Middle frontal gyrus (tissue), 1 donor: Measurements from ENCODE around the gene PPFIA4.

Source experiments
- DNase-seq: peaks from one replicate; pipeline ENCODE4 v3.0.0-alpha.2; 2015; ENCODE audit warnings: low spot score; ENCODE audit errors: extremely low spot score

PPFIA4 gene

DNA sequence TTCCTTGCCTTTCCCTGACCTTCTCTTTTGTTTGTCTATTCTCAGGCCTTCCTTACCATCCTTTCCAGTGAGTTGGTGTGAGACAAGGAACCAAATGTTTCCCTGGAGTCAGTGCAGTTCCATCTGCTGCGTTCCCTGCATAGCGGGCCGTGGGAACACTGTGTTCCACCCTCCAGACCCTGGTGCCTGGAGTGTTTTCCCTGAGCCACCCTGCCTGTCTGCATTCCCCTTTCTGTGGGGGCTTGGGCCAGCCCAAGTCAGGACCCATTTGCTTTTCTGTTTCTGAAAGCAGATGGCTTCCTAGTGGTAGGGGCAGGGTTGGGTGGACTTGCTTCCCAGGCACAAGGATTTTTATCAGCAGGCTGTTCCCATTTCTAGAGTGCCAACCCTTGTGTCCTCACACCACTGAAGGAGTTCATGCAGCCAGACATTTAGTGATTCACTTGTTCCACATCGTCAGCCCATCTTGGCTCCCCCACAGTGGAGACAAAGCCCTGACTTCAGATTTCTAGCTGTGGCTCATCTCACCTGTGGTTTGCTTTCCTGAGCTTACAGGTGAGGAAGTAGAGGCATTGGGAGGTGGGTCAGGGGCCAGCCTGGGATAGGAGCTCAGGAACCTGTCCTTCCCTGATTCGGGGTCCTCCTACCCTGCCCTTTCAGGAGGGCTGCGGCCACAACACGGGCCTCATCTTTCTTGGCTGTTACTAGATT lies 73.7 kb downstream of the PPFIA4 start:
- no peak for DNase-seq

DNA sequence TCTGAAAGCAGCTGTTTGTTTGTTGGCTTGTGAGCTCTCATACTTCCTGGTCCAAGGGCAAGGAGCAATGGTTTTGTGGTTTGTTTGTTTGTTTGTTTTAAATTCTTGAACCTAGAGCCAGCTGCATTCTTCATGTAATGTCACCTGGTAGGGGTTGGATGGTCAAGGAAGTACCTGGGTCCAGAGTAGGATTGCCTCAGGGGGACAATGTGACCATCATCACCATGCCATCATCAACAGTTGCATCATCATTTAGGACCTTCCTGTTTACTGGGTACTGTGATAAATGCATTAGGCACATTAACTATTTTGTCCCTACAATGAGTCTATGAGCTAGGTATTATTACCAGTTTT lies 74.2 kb downstream of the PPFIA4 start:
- no peak for DNase-seq

DNA sequence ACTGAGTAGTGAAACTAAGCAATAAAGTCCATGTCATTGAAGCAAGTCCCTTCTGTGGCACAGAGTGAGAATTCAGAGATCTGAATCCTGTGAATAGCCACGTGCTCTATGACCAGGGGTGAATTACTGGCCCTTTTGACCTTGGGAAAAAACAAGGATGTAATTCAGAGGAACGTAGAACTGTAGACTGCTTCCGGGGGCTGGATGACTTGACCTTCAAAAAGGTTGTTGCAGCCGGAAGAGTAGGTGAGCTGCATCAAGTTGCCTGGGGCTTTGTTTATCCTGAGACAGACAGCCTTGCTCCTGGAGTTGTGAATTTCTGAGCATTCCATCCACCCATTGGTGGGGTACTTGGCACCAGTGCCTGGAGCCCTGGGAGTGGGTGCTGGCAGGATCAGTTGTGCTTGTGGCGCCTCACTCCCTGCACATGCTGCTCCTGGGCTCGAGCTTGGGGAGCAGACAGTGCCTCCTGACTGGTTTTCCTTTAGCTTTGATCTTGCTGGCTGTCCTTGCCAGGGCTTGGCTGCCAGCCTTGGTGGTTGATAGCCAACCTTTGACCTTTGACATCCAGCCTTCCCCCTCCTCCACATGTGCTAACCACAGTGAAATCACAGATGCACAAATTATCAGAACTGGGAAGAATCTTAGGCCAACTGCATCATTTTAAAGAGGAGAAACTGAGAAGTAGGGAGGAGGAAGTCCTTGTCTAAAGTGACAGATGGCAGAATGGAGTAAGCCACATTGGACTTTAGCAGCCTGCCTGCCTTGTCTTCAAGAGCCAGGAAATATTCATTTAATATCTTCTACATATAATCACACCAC lies 75.7 kb downstream of the PPFIA4 start:
- no peak for DNase-seq

GRCh38 chr1:203103216-203103615 lies 76.9 kb downstream of the PPFIA4 start:
- no peak for DNase-seq

DNA sequence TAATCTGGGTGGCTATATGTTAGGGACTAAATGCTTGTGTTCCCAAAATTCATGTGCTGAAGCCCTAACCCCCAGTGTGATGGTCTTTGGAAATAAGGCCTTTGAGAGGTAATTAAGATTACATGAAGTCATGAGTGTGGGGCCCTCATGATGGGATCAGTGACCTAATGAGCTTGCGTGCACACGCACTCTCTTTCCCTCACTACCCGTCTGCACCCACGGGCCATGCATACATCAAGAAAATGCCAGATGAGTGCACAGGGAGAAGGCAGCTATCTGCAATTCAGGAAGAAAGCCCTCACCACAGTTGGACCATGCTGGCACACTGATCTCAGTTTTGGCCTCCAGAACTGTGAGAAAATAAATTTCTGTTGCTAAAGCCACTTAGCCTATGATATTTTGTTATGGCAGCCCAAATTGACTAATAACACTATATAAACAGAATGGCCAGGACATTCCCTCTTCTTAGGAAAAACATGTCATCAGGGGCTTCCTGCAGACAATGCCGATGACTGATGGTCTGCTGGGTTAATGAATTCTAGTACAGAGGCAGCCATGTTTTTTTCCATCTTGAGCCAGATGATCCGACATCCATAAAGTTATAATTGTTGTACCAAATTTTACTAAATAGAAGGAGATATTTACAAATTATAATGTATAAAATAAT lies 77.7 kb downstream of the PPFIA4 start:
- no peak for DNase-seq

GRCh38 chr1:203104789-203105390 lies 78.6 kb downstream of the PPFIA4 start:
- DNase-seq, result no peak

GRCh38 chr1:203112475-203112874 lies 86.2 kb downstream of the PPFIA4 start:
- DNase-seq, result no peak

DNA sequence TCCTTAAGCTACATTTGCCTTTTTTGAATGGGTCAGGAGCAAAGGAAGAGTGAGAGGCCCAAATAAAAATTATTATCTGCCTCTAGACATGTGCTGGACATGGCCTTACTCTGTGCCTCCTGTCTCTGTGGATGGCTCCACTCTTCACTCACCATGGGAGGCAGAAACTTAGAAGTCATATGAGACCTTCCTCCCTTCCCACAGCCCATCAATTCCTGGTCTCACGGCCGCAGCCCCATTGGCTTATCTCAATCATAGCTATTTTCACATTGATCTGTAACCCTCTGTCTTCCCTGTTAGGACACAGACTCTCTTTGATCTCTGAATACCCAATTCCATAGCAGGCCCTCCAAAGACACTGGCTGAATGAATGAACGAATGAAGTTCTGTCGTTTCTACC lies 87.0 kb downstream of the PPFIA4 start:
- DNase-seq, result no peak

DNA sequence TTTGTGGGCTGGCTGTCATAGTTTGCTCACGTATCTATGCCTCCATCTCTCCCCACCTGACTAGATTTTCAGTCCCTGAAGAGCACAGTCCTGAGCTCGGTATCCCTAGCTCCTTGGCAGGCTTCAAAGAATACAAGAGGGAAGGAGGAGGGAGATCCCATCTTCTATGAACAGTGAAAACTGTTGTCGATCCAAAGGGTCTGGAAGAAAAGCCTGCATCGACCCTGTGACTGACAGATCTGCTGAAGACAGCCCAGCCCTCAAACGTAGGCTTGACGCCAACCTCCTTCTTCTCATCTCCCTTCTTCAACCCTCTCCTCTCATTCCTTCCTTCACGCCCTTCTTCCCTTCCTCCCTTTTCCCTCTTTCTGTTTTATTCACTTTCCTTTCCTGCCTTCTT lies 87.9 kb downstream of the PPFIA4 start:
- DNase-seq, result no peak

DNA sequence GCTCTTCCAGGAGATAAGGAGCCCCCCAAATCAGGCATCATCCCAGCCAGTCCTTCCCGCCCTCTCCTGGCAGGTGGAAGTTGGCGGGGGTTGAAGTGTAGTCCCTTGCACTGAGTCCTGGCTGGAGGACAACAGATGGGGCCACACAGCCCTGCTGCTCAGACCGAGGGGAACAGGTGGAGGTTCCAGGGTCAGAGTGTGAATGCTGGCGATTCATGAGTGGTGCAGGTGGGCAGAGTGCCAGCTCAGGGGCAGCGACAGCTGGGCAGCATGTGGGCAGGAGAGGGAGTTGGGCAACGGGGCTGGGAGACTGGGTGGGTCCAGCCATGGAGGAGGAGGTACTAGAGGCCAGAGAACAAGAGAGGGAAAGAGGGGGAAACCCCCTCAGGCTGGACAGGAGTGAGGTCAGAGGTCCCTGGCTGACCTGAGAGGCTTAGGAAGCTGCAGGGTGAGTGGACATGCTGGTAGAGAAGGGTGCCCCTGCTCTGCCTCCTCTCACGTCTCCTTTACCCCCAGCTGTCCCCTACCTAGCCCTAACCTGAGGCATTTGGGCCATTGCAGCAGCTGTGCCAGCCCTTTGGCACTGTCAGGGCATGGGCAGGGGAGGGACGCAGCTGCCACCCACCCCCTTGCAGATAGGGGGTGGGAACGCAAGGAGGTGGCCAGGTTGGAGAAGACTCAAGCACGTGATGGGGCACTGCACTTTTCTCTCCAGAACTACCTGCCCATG lies 90.0 kb downstream of the PPFIA4 start:
- no peak for DNase-seq

DNA sequence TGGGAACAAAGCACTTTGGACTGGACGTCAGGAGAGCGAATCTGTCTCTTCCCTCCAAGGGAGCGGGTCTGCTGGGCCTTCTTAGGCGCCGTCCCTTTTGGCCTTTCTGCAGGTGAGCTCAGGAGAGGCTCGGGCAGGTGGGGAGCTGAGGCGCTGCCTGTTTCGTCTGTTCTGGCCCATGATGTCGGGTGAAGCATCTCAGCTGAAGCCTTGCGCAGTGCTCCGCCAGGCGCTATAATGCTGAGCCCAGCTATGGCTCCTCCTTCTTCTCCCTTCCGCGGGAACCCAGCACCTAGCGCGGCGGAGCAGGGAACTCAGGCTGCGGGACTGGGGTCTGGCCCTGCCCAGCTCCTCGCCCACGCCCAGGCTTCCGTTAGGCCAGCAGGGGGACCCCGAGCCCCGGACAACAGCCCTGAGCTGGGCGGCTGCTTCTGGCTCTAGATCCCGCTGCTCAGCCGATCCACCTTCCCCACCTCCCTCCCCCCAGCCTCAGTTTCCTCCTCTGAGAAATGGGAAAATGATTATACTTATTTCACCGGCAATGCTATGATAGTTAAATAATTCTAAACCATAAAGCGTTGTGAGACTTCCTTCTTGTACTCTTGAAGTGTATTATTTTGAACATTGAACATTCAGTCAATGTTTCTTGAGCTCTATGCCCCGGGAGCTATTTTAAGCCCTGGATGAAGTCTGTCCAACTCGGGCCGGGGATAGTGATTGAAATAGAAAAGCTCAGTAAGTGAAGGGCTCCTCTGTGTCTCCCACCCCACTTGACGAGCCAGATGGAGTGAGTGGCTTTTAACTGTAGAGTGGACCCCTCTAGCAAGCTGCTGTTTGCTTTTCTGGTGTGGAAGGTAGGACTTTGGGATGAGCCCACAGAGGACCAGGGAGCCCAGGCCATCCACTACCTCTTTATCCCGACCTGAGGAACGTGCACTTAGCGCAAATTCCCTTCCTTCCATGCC lies 91.6 kb downstream of the PPFIA4 start:
- DNase-seq, result no peak

- no peak for DNase-seq
Observed at GRCh38 chr1:203120325-203121153, 94.2 kb downstream of the PPFIA4 start.

DNA sequence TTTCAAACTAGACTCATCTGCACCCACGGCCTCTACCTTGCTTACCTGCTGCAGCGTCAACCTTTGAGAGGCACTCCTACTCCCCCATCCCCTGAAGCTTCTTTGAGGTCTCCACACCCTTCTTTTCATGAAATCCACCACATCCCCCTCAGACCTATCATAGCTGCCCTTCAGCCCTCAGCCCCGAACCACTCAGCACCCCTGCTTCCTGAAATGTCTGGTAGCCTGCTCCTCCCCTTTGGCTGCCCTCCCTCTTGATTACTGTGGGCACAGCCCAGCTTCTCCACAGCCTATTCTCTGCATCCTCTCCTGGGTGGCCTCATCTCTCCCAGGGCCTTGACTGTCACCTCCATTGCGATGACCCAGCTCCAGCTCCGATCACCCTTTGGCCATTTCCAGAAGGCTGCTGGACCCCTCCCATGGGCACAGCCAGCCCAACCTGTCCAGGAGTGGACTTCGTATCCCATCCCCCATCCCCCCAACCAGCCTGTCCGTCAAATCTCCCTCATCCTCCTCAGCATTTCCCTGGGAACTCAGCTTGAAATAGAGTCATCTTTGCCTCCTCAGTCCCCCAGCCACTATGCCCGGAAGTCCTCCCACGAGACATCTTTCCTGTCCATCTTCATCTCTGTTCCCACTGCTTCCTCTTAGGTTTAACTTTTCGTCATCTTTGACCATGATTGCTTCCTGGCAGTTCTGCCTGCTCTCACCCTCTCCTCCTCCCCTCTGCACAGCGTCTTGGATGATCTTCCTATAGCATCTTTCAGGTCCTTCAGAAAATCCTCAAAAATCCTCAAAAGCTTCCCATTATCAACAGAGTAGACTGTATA lies 95.1 kb downstream of the PPFIA4 start:
- no peak for DNase-seq

DNA sequence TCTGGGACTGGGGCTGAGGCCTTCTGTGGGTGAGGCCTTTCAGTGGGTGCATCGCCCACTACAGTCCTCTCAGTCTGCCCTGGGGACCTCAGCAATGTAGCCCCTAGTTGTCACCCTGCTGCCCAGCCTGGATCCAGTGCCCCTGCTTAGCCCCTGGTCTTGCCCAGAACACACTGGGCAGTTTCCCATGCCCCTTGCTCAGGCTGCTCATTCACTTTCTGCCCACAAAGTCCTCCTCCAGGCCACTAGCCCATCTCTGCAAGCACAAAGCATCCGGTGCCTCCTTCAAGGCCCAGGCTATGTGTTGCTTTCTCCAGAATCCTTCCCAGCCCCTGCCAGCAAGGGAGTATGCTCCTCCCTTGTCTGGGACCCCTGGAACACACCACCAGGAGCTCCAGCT lies 95.9 kb downstream of the PPFIA4 start:
- DNase-seq, result no peak

GRCh38 chr1:203124011-203124410 lies 97.7 kb downstream of the PPFIA4 start:
- no peak for DNase-seq

GRCh38 chr1:203124546-203125317 lies 98.4 kb downstream of the PPFIA4 start:
- no peak for DNase-seq

GRCh38 chr1:203126151-203126865 lies 100.0 kb downstream of the PPFIA4 start:
- no peak for DNase-seq
